ENCODE results near the gene EIF3D.
"Not testable (repeated sequence)": the region's sequence is repeated elsewhere in the genome, so short reads cannot be mapped to it uniquely, and the experiment has no call there.

The EIF3D gene

GRCh38 chr22:36549033-36549432 lies 20.1 kb upstream of the EIF3D start:
- no peak for DNase-seq

- DNase-seq = no peak
Measured at GRCh38 chr22:36548606-36549005, 19.6 kb upstream of the EIF3D start.

- DNase-seq = no peak
Measured at GRCh38 chr22:36546932-36547331, 18.0 kb upstream of the EIF3D start.

GRCh38 chr22:36546092-36546804 lies 17.3 kb upstream of the EIF3D start:
- DNase-seq = no peak

DNA sequence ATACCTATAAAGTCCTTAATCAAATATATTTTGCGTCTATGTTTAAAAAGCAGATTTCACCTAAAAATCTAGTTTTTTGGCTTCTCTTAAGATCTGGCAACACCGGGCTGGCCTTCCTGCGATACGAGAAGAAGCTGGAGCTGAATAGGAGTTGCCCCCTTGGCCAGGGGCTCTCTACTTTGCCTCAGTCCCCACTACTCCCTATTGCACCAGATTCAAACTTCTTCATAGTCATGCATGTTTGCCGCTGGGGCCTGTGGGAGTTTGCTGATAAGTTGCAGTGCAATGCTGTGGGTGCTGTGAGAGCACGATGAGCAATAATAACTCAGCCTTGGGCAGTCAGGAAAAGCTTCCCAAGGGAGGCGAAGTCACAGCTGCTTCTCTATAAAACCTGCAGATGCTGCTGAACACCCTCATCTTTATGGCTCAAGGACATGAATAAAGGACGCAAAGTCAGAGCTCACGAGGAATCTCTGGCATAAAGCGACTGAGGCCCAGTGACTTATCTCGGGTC lies 15.2 kb upstream of the EIF3D start:
- no peak for DNase-seq

DNA sequence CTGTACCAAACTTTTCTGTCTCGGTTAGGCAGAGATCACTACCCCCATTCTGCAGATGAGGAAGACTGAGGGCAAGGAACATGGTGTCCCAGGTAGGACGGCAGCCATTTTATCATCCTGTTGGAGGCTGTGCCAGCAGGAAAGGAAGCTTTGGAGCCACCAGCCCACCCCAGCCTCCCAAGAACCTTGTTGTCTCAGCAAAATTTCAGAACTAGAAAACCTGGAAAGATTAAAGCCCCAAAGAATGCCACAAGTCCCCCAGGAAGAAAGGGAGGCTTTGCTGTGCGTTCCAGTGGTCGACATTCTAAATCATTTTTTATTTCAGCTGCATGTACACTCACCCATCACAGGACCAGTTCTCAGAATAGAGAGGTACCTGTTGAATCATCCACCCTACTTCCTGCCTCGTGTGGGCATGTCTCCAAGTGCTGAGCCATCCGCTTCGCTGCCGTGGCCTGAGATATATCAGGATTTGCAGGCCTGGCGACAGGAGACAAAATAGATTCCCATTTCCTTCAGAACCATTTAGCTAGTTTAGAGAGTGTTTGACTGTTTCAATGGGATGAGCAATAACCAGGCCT lies 13.0 kb upstream of the EIF3D start:
- peak; percentile 42 to 47 for DNase-seq

GRCh38 chr22:36540867-36541642 lies 12.1 kb upstream of the EIF3D start:
- no peak for DNase-seq

- DNase-seq = no peak
Measured at GRCh38 chr22:36538529-36538928, 9.6 kb upstream of the EIF3D start.

DNA sequence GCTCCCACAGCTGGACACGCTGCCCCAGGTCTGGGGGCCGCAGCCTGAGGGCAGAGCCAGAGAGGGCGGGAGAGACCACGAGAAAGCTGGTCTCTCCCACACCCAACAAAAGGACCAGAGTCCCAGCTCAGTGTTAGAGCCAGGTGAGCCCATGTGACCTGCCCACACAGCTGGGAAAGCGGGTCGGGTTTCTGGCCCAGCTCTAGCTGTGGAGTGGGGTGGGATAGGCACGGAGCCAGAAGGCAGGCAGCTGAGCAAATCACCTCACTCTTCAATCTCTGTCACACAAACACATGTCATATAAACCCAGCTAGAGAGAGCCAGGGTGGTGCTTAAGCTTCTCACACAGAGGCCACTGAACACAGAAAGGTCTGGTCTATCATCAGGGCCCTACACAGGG lies 7.8 kb upstream of the EIF3D start:
- DNase-seq = no peak

GRCh38 chr22:36533320-36533719 lies 4.4 kb upstream of the EIF3D start:
- DNase-seq = not testable (repeated sequence)

DNA sequence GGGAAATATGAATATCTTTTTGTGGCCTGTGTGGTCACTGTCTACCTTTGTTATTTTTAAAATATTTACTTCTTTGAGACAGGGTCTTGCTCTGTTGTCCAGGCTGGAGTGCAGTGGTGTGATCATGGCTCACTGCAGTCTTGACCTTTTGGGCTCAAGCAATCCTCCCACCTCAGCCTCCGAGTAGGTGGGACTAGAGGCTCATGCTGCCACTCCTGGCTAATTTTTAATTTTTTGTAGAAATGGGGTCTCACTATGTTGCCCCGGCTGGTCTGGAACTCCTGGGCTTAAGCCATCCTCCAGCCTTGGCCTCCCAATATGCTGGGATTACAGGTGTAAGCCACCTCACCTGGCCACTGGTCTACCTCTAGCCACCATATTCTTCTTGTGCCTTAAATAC lies 3.5 kb upstream of the EIF3D start:
- no peak for DNase-seq

- no peak for DNase-seq
Measured at GRCh38 chr22:36528341-36528740, 625 bp downstream of the EIF3D start.

DNA sequence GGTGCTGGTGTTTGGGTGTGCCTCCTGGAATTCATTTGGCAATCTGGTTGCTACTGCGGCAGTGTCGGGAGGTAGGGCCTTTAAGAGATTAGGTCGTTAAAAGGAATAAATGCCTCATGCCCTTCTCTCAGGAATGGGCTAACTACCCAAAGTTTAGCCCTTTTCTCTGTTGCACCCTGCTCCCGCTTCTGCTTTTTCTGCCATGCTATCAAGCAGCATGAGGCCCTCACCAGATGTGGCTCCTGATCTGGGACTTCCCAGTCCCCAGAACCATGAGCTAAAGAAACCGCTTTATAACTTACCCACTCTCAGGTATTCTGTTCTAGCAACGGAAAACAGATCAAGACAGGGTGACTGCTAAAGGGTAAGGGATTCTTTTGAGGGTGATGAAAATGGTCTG lies 6.3 kb downstream of the EIF3D start:
- no peak for DNase-seq

DNA sequence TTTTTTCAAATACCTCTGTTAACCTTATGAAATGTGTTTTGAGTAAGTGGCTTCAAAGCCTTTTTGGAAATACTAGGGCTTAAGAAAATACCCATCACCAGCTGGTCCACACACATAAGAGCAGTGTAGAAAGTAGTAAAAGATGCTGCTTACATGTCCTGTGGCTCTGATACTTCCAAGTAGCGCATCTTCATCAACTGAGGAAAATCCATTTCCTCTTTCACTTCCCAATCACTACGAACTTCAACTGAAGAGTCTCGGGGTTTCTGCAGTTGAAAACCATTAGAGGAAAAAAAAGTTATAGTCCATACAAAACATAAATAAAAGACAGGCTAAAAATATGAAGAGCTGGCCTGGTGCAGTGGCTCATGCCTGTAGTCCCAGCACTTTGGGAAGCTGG lies 8.5 kb downstream of the EIF3D start:
- no peak for DNase-seq

GRCh38 chr22:36519906-36520305 lies 9.1 kb downstream of the EIF3D start:
- DNase-seq = not testable (repeated sequence)

DNA sequence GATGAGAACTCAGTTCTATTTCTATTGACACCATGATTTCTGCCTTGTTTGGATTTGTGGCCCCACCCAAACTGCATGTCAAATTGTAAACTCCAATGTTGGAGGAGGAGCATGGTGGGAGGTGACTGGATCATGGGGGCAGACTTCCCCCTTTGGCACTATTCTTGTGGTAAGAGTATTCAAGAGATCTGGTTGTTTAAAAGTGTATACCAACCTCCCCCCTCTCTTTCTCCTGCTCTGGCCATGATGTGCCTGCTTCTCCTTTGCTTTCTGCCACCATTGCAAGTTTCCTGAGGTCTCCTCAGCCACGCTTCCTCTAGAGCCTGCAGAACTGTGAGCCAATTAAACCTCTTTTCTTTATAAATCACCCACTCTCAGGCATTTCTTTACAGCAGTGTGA lies 14.2 kb downstream of the EIF3D start:
- DNase-seq = no peak

DNA sequence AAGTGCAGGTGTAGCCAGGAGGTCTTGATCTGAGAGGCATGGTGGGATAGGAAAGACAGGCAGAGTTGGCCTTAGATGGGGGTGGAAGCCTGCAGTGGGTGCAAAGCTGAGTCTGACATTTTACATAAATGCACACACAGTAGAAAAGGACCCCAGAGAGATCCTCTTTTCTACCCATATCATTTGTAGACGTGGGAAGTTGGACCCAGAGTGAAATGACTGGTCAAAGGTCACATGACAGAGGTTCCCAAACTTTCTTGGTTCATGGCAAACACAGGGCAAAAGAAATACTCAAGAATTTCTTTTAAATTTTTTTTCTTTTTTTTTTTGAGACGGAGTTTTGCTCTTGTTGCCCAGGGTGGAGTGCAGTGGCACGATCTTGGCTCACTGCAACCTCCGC lies 16.0 kb downstream of the EIF3D start:
- DNase-seq = no peak

DNA sequence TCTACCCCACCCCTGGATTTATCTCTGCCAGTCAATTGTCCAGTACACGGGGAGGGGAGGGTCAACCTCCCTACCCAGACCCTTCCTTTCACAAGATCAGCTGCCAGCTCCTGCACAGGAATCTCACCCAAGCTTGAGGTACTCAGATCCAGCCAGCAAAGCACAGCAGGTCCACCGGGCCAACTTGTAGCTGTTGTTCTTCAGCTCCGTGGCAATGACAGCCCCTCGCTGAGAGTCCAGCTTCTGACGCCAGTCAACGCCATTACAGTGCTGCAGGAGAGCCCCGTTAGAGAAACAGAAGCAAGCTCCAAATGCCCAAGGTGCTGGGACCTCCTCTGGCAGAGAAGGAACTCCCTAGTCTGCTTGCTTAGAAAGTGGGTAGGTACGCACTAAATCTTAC lies 16.6 kb downstream of the EIF3D start:
- no peak for DNase-seq

GRCh38 chr22:36510966-36511881 lies 17.7 kb downstream of the EIF3D start:
- peak in 1 of 2 donors; percentile 43 for DNase-seq

DNA sequence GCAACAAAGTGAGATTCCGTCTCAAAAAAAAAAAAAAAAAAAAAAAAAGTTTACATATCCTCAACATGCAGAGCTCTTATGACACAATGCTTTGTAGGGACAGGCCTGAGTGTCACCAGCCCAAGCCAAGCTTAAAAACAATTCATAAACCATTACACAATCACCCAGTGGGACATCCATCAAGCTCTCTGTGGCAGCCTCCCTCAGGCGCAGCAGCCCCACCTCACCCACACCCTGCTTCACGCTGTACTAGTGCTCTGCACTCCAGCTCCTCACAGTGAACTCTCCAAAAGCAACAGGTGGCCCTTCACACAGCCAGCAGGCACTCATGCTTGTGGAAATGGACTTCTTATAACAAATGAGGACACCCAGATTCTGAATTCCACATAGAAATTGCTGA lies 18.6 kb downstream of the EIF3D start:
- no peak for DNase-seq

- no peak for DNase-seq
Measured at GRCh38 chr22:36507518-36508010, 21.4 kb downstream of the EIF3D start.

Measured in activated CD4-positive, alpha-beta T cell treated with anti-CD3 and anti-CD28 coated beads for 4 hours (primary cell).